Activated gamma-delta T cell treated with anti-CD3 and anti-CD28 coated beads, Interleukin-2, amount 50 U/mL, for 16 hours (primary cell): ENCODE results near the gene SMLR1.
"Not testable (repeated sequence)": the region's sequence is repeated elsewhere in the genome, so short reads cannot be mapped to it uniquely, and the experiment has no call there.

Experiments used
- DNase-seq: peaks from one replicate; pipeline ENCODE4 v3.0.0-alpha.2; 2020; ENCODE audit warnings: low read depth

SMLR1 gene

DNA sequence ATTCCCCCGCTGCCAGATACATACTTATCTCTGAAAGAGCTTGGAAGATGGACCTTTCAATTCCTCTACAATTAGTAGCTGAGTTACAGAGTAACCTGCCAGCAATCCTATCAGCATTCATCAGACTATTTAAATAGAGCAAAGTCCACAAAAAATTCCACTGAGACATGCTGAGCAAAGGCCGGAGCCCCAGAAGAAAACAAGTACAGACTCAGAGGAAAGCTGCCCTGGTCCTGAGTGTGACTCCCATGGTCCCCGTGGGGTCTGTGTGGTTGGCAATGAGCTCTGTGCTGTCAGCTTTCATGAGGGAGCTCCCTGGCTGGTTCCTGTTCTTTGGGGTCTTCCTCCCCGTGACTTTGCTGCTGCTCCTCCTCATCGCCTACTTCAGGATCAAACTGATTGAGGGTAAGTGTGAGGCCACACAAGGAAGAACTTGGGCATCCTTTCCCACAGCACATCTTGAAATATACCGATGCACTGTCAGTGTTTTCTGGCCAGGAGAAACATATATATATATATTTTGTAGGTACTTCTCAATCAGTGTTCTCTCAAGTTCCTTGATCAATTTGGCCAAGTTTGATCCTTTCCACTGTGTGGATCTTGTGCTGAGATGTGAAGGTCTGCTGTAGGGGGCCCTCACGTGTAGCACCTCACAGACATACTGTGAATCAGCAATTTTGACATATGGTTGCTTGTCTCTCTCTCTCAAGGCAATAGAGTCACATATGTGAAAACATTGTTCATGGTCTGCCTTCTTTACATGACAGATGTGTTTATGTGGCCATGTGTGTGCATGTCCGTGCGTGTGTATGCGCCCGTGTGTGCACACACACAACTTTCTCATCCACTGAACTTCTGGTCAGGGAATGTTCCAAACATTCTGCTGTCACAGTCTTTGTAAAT lies at the start of gene SMLR1:
Gene SMLR1, plus strand, starts transcription at position 160 of the 903 bp plus-strand sequence. Its CDS starts 8 bp downstream, at position 168.
- no peak for DNase-seq

DNA sequence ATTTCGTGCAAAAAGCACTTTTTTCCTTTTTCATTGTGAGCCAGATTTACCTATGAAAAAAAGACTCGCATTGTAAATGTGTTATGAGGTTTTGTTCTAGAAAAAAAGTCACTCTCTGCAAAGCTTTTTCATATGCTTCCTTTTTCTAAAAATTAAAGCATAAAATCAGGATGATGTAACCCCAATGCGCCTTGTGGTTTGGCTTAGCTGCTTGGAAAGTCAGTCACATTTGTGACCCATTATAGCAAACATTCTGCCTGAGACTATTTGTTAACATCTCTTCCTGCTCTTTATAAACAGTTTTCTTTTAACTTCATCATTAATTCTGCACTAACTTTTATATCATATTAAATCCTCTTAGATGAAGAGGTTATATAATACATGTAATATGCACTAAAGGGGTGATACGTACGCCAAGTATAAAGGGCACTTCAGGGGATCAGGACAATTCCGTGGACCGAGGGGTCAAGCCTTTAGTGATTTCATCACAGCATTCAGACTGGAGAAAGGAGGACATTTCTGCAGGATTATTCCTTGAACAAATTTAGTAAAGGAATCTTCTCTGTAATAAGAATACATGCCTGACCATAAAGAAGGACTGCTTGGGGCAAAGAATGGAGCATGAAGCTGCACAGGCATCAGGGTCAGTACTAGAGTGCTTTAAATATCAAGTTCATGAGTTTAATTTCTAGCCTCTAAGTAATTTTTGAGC lies 48.1 kb upstream of the SMLR1 start:
- DNase-seq = no peak

DNA sequence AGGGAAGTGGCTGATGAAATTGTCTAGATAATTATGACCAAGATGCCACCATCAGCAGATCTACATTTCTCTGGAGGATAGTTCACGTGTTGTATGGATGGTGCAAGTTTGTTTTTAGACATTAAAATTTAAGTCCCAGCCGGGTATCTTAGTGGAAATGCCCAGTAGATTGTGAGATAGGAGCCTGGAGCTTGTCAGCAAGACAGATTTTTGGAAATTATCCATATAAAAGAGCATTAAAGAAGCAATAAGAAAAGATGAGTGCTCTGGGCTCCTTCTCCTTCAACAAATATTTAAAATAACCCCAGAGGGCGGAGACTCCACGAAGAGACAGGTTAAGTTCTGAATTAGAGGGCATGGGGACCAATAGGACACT lies 47.6 kb upstream of the SMLR1 start:
- no peak for DNase-seq

DNA sequence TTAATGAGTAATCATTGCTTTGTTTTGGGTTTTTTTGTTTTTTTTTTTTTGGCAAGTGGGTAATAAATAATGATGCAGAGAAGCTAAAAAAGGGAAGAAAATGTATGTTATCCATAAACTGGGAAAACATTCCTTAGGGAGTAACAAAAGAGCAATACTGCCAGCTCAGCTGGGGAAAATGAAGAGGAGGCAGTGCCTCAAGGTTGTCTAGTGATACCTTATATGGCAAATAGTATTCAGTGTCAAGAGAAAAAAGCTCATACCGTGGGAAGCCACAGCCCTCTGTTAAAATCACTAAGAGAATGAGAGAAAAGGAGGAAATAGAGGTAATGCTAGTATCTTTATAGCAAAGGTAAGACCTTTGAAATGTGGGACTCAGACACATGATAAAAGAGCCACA lies 47.1 kb upstream of the SMLR1 start:
- no peak for DNase-seq

DNA sequence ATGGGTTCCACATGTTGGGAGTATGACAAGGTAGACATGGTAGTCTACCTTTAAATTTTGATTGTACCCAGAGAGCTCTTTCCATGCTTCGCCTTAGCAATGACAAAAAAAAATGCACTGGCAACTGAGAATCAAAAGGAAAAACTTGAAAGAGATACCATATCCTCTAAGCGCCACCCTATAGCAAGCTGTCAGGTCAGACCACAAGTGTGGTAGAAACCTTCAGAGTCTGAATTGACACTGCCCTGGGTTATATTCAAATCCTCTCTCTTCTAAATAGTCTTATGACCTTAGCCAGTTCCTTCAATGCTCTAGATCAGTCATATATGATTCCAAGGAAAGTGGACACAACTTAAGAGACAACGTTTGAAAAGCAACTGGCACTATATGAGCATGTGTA lies 45.6 kb upstream of the SMLR1 start:
- DNase-seq = no peak

DNA sequence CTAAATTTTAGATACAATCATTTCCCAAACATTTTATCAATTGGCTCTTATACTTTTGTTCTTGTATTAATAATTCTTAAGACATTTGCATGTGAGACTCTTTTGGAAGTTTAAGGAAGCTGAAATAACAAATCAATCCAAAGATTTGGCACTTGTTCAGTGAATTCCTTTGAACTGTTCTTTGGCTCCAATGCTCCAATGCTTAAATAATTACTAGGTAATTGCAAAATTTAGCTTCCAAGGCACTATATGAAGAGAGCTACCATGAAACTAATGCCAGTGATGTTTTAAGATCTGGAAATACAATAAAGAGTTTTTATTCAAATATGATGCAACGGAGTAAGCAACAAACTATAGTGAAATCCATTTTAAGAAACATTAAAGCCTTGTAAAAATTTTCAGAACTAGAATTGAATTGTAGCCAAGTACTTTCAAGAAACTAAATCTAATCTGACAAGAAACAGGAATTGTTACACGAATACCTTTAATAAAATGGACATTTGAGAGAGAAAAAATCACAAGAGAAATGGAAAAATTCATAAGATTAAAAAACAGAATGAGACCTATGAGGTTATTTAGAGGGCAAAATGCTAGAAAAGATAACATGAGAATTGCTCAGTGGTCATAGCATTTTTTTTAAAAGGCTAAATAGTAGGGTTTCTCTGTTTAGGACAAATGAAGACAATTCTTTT lies 43.6 kb upstream of the SMLR1 start:
- no peak for DNase-seq

DNA sequence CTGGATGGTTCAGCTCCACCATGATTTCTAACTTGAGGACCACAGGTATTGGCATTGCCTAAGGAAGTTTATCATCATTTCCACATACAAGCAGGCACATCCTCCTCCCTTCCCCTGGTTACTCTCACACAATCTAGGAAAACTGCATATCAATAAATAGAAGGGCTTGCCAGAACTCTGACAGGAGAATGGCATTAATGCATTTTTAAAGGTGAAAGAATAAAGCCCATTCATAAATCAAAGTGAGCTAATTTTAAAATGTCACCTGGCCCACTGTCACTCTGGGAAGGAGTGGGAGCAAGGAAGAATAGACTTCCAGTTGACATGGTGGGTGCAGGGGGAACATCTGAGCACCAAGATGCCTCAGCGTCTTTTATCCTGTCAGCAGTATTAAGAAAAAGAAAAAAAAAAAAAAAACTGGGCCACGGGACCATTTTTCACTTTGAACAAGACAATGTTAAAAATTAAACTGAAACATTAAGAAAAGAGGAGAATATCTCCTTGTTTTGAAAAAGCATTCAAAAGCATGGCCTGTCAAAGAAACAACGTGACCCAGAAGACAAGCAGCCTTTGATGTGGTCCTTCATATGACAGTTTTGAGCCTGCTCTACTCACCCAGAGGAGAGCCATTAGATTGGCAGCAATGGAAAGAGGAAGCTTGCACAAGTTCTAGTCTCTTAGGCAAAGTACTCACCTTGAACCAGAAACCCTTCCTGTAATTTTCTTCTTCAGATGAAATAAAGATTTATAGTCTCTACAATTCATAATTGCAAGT lies 39.3 kb upstream of the SMLR1 start:
- DNase-seq = no peak

DNA sequence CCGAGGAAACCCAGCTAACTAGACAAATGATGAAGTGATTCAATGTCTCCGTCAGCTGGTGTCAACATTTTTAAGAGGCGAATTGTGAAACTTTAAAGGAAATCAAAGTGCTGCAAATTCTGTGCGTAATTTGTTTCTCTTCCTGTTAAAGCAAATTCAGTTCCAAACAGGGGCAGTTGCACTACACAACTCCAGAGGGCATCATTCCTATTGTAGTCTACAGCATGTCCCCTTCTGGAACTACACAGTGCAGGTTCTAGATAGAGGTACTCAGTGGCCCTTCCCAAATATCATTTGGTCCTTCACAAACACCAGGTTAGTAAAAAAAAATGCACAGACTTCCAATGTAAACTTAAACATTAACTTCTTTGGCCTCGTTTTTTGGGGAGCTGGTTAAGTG lies 38.3 kb upstream of the SMLR1 start:
- no peak for DNase-seq

DNA sequence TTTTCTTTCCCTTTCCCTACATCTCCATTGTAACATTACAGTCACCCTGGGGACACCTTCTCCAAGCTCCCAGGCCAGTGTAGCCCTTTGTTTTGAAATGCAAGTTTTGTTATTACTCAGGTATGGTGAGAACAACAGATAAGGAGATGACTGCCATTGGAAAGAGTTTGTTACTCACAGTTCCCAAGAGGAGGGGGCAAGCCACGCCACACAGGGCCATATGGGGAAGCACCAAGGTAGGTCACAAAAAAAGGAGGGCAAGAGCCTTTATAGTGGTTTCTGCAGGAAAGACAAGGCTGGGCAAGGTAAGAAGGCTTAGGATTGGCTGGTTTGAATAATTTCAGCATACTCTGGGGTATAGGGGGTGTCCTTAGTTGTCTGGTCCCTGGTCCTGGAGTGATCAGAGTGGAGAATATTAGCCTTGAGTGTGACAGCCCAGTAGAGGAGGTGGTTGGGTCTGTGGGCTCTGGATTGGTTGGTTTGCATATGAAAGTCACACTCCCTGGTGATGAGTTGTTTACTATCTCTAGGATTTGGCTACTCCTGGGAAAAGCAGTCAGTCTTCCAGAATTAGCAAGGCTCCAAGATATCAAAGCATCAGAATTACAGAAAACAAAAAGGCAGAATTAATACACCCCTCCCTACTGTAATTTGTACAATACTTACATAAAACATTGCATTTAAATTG lies 33.1 kb upstream of the SMLR1 start:
- no peak for DNase-seq

DNA sequence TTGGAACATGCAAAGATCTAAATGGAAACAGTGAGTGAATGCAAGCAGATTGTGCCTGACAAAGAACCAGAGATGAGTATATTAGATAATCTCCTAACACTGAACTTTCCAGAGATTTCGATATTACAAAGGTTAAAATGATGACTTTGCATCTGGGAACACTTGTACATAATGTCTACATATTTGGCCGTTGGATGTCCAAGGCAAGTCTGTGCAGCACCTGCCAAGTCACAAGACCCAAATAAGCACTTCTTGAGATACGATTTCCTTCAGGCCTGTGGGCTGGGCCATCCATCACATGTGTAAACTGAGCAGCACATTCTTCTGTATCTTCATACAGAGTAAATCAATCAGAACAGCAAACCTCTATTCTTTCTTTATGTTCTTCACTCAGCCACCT lies 32.5 kb upstream of the SMLR1 start:
- no peak for DNase-seq

DNA sequence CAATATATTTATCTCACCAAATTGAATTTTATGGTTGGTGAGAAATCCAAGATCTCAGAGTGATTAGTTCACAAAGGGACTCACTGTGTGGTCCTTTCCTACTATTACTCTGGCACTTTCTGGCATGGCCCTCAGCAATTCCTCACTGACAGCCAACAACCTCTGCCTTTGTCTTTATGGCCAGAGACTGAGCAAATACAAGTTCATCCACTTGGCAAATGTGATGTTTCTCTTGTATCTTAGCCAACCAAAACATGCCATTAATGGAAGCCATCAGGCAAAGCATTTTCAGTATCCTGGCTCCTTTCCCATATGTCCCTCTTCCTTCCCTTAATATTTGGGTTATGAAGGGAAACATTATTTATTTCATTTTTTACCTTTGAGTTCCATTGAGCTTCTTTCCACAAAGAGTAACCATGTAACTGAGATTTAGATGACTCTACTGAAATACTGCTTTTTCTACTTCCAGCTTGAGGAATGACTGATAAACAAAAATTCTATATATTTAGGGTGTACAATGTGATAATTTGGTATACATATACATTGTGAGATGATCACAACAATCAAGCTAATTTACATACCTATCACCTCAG lies 30.8 kb upstream of the SMLR1 start:
- no peak for DNase-seq

DNA sequence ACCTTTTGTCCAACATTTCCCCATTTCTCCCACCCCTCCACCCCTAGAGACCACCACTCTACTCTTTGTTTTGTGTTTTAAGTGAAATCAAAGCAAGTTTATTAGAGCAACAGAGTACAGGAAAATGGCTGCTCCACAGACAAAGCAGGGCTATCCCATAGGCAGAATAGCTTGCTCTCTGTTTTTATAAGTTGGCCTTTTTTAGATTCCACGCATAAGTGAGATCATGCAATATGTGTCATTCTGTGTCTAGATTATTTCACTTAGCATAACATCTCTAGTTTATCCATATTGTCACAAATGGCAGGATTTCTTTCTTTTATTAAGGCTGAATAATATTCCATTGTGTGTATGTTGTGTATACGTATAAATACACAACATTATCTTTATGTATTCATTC lies 30.1 kb upstream of the SMLR1 start:
- no peak for DNase-seq

DNA sequence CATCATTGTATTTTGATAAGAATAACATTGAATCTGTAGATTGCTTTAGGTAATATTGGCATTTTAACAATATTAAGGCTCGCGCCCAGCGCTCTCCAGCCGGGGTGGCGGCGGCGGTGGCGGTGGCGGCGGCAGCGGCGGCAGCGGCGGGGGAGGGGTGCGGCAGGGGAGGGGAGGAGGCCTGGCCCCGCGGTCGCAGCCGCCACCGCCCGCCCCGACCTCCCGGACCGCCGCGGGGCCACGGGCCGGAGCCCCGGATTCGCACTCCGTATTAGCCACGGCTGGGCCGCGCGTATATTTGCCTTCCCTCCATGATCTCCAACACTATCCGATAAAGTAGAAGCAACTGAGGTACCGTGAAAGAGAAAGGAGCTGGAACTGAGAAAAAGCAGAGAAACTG lies 25.8 kb upstream of the SMLR1 start:
- DNase-seq = not testable (repeated sequence)

DNA sequence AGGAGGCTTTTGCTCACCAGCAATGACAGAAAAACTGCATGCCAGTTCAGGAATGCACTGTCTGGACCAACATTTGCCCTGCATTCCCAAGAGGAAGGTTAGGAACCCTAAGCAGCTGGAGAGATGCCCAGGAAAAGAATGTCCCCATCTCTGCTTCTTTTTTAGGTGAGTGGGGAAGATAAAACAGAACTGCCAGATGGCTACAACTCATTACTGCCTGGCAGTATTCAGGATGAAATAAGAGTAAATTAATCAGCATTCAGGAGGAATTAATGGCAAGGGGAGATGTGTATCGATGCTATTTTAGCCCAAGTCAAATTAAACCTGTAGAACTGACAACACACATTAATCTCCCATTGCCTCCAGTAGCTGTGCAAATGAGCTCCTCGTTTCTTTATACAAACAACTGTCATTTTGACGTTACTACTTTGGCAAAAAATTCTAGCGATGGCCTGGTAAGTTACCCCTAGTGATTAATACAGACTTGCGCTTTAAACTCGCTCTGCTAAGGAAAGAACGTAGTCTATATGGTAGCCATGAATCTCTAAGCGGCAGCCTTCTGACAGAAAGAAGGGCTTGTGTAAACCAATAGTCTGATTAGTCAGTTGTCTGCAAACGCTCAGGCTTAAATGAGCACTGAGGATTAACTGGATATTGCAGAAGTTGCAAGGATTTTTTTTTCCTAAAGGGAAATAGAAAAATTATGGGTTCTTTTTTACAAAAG lies 16.7 kb upstream of the SMLR1 start:
- no peak for DNase-seq

DNA sequence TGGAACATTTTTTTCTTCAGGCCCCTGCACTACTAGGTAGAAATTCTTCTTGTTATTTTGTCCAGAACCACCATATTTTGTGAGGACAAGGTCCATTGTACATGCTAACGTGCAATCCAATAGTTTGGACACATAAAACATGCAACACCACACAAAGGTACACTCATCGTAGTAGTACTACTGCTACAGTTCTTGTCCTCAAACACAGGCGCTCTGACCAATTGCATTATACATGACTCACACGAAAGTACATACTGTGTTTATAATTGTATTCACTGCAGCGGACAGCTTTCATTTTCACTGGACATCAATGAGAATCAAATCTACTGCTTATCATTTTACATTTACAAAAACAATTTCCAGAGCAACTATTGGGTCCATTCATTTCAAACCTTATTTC lies 15.3 kb upstream of the SMLR1 start:
- DNase-seq = no peak

DNA sequence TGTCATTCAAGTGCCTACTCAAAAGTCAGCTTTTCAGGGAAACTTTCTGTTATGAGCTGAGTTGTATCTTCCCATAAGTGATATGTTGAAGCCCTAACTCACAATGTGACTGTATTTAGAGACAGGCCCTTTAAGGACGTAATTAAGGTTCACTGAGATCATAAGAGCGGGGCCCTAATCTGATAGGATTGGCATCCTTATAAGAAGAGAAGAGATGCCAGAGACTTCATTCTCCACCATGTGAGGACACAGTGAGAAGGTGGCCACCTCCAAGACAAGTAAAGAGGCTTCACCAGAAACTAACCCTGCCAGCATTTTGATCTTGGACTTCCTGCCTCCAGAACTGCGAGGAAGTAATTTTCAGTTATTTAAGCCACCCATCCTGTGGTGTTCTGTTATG lies 12.7 kb upstream of the SMLR1 start:
- no peak for DNase-seq

DNA sequence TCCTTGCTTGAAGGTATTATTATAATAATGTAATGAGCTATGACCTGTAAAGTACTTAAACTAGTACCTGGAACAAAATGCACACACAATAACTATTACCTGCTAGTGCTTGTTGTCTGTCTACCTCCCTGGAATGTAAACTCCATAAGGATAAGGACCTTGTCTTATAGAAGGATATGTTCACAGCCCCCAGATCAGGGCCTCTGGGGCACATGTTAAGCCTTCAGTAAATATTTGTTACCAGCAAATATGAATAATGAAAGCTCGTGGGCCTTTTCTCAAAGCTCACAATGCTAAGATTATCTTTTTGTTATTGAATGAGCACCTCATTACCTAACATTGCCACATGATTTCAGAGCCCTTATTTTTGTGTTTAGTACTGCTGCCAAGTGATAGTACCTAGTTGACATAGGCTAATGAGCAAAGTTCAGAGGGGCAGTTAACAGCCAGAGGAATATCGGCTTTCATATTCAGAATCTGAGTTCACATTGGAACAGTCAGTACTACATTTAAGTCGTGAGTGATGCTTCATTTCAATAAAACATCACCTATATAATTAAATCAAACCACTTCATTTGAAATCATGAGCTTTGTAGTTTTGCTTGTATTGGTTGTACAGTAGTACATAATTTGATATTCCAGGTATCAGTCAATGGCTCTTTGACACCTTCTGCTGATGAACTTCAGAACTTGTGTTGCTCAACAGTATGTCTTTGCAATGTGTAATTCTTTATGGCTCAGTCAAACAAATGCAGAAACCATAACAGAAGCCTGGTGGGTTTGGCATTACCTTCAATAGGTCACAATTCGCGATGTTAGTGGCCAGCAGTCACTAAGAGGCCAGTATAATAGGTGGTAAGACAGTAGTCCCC lies 11.8 kb upstream of the SMLR1 start:
- no peak for DNase-seq

DNA sequence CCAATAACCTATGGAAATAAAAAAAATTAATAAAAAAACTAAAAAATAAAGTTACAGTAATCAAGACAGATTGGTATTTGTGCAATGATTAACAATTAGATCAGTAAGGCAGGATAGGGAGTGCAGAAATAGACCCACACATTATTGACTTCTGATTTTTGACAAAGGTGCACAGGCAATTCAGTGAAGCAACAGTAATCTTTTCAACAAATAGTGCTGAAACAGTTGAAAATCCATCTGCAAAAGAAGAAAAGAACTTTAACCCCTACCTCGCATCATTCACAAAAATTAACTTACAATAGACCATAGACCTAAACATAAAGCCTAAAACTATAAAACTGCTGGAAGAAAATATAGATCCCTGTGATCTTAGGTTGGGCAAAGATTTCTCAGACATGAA lies 4.5 kb upstream of the SMLR1 start:
- DNase-seq = no peak

DNA sequence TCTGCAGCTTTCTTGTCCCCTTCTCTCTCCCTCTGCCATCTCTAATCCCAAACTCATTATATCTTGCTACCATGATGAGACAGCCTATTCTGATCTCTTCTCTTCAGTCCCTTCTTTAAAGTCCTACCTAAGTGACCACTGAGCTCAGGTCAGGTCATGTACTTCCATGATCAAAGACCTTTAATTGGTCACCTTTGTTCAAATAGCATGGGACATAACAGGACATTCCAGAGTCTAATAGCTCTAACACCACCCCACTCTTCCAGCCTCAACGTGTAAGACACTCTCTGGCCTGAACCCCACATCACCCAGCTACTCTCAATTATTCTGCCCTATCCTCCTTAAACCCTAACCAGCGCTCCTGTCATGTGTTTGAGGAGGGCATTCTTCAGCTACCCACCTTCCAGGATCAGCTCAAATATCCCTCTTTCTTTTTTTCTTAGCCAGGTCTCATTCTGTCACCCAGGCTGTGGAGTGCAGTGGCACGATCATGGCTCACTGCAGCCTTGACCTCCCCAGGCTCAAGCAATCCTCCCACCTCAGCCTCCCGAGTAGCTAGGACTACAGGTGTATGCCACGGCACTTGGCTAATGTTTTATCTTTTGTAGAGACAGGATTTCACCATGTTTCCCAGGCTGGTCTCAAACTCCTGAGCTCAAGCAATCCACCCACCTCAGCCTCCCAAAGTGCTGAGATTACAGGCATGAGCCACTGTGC lies 2.1 kb upstream of the SMLR1 start:
- DNase-seq = no peak
